ENCODE measurements around the gene PDIA2.

GRCh38 chr16:266258-267164 is 16.5 kb upstream of the PDIA2 start:
- no peak for TF ChIP-seq CTCF (tag by site-specific recombination; IDR thresholded peaks at IDR 0.05)
- no peak for TF ChIP-seq TCF7L2 (IDR thresholded peaks at IDR 0.05; ENCODE audit: borderline replicate concordance, low read depth, low read length)
- no peak for TF ChIP-seq ZNF747 (tag by site-specific recombination; IDR thresholded peaks at IDR 0.05)
- TF ChIP-seq ZNF133 (tag by site-specific recombination; IDR thresholded peaks at IDR 0.05): no peak
- TF ChIP-seq ZNF776 (tag by site-specific recombination; IDR thresholded peaks at IDR 0.05; ENCODE audit: borderline replicate concordance): no peak
- no peak for TF ChIP-seq ZNF350 (tag by site-specific recombination; IDR thresholded peaks at IDR 0.05)

All from HEK293 (cell line).